Lung microvascular endothelial cell (primary cell): ENCODE data around the gene PARD3B. TPM values are rescaled to one million over a fixed set of nuclear protein-coding genes. Genes with fewer than 3 reads are reported as not detected.

Experiments used
- DNase-seq, 2 donors: peaks; one replicate each; pipeline versions ENCODE4 v3.0.0 to v3.0.0-alpha.2; 2010; ENCODE audit warnings: low read depth in 2 of 2
- total RNA-seq: library from RNA; depleted of rRNA; stranded (reverse); fragments of >200 nt; gene quantifications from 2 replicates; pipeline ENCODE4 v1.2.1, GENCODE V29; 2014

PARD3B gene
- total RNA-seq, 1 donor from 2014 or later = 10.9 TPM

DNA sequence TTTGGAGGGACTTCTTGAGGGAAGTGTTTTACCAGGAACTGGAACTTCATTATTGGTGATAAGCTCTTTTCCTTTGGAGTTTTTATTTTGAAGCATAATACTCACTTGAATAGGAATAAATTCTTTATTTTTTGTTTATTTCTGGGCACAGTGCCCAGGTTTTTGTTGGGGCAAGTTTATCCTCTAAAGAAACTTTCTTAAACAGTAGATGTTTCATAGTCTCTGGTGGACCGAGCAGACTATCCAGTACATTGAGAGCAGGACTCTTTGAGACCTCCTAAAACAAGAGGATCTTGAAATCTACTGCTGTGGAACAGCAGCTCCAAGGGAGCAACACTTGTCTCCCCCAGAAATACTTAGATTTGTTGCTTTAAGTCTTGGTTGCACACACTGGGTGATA is 109.4 kb downstream of the PARD3B start:
- DNase-seq = no peak

DNA sequence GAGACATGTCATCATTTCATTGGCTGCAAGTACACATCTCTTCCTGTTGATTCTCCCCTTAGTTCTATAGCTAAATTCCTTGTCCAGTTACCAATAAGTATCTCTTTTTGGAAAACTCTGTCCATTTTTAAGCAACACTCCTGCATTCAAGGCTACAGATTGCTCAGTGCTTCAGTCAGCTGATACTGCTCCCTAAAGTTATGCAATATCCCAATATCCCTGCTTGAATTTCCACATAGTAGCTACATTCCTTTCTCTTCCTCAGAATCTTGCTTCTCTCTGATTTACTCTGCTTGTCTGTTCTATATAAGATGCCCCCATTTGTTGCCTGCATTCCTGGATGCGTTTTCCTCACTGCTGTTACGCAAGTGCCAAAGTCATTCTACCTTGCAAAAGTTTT is 109.8 kb downstream of the PARD3B start:
- DNase-seq = no peak

DNA sequence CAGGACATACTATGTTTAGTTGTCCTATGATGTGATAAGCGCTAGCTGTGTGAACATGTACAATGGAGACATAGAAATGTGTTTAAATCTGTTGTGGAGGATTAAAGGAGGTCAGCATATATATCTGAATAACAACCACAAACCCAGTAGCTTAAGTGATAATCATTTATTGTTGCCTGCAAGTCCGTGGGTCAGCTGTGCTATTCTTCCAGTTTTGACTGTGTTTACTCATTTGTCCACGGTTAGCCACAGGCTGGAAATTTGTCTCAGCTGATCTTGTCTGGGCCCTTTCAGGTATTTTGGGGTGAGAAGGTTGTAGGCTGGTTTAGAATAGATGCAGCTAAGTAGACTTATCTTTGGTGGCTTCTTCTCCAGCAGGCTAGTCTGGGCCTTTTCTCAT is 110.4 kb downstream of the PARD3B start:
- DNase-seq = no peak

DNA sequence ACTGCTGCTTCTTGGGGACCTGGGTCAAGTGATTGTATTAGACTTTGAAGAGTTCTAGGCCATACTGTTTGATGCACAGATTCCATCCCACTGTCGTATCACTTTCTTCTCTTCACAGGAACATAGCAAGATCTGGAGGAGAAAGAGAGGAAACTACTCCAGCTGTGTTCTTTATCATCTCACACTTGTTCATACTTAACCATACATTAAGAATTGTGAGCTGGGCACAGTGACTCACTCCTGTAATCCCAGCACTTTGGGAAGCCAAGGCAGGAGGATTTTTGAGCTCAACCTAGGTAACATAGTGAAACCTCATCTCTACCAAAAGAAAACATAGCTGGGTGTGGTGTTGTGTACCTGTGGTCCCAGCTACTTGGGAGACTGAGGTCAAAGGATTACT is 111.7 kb downstream of the PARD3B start:
- DNase-seq = no peak

DNA sequence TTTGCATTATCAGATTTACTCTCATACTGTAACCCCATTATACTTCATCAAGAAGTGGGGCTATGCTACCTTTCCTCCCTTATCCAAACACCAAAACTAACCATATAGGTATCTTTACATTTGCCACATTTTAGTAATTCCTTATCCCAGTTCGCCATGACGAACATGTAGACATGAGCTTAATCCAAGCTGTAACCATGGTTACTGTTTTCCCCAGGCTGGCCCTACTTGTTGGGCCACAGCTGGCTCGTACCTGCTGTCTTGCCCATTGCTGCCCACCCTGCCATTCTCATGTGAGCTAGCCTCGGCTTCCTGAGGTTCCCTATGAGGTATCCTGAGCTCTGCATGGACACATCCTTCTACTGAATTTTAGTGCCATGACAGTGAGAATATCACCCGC is 117.7 kb downstream of the PARD3B start:
- DNase-seq = no peak

DNA sequence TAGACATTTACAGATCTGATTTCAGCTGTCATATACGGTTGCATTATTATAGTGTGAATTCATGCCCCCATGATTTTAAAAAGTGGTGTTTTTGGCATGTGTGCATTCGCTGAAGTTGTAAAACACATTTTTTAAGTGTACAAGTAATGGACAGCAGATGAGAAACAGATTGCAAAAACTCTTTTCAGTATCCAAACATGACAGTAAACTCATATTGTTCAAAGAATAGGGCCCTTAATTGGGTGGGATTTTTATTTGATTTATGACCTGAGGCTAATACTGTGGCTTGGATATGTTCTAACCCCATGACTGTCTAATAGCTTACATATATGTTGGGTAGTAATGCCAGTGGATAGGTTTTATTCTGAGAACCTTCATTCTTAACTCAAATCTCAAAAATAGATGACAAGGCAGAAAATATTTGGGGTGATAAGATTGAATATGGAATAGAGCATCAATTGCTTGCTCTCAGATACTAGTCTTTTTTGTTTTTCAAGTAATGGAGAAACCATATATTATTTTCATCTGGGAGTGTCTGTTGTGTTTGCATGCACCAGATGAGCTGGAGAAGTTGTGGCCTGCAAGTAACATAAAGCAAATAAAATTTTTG is 118.6 kb downstream of the PARD3B start:
- DNase-seq = no peak

DNA sequence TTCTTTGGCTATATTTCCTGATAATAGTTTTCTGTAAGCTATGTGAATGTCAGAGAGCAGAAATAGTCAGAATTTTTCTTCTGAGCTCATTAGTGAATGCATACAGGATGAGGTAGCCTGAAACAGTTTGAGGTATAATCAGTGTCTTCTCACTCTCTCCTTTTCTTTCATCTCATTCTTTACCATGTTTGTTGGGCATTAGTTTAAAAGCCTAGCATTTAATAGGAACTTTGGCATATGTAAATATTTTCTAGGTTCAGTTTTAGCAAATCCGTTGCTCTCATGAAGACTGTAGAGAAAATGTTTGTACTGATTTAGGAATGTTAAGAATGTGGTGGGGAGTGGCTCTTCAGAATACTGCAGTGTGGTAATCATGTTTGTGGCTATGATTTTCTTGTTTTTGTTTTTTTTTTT is 119.4 kb downstream of the PARD3B start:
- DNase-seq = peak; percentile 57 to 67

DNA sequence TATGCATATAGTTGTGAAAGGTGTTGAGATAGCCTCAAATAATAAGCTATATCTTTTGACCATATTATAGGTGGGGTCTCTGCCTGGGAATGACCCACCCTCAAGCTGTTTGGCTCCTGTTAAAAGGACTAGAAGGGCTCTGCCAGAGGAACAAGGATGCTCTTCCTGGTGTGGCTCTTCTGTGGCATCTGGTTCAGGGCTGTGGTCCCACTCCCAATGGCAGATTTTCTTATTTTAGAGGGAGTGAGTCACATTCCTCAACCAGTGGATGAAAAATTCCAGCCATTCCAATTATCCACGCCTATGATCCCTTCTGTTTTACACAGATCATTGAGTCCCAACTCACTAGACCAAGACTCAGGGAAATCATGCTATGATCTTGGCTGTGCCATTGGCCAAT is 119.9 kb downstream of the PARD3B start:
- DNase-seq = peak; percentile 41 to 50

DNA sequence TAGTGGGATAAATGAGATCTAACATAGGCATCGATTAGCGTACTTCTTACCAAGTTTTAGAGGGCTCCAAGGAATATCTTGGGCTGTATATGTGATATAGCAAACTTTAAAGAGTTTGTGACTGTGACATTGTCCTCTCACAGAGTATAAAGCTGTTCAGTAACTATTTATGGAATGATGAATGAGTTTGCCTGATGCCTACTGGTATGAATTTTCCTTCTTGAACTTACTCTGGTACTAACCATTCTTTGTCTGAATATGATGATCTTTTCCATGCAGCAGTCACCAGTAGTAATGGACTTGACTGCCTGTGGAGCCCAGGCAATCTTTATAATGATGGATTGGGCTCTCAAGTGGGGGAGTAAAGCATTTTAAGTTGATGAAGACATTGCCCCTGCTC is 120.5 kb downstream of the PARD3B start:
- no peak for DNase-seq

DNA sequence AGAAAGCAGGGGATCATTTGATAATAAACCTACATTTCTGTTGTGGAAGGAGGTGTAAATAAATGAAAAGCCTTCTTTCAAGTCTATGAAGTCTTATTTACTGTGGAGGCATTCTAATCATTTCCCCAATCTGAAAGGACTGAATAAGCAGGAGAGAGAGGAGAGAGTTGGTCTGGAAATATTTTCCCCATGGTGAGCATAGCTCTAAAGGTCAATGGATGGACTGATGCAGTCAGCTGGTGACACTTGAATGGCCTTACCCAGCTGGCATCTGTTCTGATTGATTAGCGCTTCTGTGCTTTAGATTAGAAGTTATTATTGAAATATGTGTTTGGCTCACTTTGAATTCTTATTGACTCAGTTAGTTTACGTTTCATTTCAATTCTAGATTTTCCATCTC is 122.7 kb downstream of the PARD3B start:
- no peak for DNase-seq

DNA sequence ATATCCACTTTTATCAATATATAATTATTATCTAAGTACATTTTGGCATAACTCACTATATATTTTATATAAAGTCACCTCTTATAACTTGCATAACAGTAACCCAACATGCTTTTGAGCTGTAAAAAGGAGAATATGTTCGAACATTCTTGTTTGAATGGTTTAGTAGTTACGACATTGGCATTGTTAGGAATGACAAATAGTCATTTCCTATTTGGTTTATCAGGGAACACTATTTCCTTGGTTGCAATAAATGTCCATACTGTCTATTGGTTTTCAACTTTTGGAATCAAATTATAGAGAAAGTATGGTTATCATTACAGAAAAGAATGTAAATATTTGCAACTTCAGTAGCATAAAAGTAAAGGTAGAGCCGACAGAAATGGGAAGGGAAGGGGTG is 124.1 kb downstream of the PARD3B start:
- peak; percentile 75 to 79 for DNase-seq

DNA sequence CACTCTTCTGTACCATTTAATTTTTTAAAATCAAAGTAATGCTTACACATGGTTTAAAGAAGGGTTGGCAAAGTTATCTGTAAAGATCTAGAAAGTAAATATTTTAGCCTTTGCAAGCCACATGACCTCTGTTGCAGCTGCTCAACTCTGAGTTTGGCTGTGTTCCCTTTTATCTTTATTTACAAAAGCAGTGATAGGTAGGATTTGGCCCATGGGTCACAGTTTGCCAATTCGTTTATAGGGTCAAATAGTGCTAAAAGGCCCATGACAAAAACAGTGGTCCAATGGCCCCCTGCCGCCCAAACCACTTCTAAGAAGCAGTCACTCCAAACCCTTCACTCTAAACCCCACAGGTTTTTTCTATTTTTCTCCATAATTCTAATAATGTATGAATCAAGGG is 124.8 kb downstream of the PARD3B start:
- DNase-seq = peak; percentile 46 to 71

DNA sequence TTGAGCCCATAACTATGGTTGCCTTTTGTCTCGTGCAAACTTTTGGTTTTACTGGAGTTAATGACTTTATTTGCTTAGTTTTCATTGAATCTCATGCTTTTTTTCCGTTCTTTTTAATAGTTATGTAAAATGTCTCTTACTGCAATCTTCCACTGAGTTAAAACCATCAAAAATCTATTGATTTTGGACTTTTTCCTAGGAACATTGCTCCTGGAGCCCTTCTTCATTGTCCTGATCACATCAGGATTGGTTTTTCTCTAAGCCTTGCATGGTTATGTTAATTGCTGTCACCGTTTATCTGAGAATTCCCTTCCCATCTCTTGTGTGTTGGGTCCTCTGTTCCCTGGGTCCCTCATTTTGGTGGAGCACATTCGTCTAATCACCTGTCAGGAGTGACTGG is 125.5 kb downstream of the PARD3B start:
- no peak for DNase-seq

DNA sequence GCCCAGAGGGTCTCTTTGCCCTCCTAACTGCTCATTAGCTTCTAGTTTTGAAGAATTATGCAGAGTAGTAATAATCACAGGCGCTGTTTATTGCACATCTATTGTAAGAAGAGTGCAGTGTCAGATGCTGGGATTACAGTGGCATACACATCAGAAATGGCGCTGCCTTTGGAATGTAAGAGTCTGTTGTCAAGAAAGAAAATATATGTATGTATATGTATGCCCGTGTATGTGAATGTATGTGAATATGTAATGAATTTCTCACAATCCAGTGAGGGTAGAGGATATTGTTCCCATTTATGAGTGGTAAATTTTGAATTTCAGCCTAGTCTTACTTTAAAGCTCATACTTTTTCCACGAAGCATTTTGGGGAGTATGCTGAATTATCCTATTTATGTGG is 127.5 kb downstream of the PARD3B start:
- no peak for DNase-seq

DNA sequence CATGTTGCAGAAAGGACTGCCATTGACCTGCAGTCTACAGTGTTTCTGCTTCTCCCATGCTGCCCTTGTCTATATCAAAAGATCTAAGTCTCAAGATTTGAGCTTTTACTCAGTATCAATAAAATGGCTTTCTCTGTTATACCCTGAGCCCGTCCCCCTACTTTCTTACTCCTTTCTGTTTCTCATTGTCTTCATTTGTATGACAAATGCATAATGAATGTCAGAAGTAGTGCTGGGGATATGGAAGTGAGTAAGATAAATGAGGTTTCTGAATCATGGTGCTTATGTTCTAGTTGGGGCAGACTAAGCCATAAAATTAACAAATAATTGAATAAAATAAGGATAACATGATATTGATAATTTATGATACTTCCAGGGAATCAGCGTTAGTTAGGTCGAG is 128.6 kb downstream of the PARD3B start:
- DNase-seq = peak in 1 of 2 donors; percentile 80

DNA sequence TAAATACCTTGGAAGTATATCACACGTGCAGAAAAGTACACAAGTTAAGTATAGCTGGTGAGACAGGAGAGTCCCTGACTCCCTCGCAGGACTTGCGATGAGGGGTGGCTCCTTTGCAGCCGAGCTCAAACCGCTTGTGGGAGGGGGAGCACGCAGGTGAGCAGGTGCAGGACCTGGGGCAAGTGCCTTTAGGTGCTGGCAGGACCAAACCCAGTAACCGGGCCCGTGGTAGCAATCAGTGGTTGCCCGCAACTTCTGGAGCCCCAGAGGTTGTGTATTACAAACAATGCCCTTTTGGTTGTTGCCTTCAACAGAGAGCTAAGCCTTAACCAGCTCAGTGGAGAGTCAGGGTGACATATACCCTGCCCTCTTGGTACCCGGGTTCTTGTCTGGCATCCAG is 132.8 kb downstream of the PARD3B start:
- no peak for DNase-seq

DNA sequence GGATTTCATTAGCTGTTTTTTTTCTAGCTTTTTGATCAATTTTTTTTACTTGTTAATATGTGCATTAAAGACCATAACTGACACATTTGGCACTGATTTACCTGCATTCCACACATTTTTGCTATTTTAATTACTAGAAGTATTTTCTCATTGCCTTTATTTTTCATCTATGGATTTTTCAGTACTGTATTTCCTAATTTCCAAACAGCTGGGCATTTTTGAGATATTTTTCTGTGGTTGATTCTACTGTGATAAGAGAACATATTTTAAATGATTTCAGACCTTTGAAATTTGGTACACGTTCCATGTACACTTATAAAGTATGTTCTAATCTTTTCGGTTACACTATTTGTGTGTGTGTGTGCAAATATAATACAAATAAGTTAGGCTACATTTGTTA is 135.3 kb downstream of the PARD3B start:
- DNase-seq = no peak

DNA sequence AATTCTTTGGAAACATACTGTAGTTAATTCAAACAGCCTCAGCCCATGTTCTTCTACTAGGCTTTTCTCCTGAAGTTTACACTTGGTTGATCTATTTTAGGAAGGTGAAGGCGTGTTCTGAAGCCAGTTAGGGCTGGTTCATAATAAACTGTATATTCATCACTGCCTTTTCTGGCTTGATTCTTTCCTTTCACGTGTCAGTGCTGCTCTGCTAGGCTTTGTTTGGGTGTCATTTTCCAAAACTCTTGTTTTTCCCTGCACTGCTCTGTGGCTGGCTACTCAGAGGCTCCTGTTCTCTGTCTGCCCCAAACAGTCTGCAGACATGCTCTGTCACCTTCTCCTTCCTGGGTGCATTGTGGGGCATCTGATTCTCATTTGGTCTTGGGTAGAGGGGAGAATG is 136.1 kb downstream of the PARD3B start:
- peak; percentile 25 to 36 for DNase-seq

DNA sequence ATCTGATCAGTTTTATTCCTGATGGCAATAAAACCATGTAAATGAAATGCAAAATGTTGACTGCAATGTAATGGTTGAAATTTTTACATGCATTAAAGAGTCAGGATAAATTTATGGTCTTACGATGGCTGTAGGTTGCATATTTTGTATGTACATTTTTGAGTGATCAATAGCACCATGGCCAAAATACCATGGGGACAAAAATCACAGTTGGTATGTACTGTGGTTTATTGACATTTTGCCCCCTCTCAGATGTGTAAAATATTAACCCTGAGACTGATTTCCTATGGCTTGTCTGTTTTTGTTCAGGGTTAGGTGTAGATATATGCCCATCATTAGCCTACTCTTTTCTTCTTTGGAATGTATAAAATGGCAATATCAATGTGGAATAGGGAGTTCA is 138.1 kb downstream of the PARD3B start:
- no peak for DNase-seq

DNA sequence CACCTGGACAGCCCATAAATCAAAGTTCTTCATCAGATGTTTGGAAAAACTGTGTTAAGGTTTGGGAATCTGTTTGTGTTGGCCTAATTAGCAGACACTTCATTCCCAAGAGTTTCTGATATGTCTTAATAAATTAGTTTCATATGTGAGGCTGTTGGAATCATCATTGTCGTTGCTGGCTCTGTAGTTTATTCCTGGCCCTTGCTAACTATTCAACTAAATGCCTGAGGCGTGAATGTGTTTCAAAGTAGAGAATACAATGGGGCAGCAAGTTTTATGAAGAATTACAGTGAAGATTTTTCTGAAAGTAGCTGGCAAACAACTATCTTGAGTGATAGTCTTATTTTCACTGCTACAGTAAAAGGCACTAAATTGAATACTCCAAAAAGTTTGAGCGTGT is 141.1 kb downstream of the PARD3B start:
- DNase-seq = no peak

DNA sequence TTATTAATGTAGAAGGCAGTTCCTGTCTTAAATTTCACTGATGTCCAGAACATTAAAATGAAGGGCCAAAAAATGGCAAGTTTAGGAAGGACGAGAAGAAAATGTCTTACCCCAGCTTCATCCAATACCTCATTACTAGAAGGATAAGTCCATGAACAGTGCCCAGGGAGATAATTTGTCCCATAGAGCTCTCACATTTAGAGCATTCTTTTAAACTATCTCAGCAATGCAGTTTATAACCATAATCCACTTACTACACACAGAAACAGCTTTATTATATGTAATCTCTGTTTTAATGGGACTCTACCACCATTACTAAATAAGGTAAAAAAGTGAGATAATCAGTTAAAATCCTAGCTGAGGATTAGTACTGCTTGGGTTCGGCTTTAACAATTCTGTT is 142.5 kb downstream of the PARD3B start:
- DNase-seq = no peak

DNA sequence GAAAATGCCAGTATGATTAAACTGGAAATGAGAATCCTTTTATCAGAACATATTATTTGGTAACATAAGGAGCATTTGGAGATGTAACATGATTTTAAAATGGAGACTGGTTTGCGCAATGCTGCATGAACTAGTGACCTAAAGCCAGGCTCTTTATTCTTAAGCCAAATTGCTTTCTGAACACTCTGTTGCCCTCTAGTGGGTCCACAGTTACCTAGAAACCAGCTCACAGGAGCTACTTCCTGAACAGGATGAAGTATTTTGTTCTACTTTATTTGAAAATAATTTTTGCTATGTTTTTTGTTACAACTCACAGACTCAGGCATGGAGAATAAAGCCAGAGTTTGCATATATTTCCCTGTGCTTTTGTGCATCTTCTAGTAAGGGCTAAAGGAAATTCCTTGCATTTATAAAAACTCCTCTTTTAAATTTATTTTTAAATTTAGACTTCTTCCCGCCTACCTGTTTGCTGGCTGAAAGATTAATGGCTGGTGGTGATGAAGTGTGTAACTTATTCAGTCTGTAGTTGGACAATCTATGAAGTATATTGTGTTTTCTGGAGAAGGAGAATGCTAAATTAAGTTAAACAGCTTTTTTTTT is 146.7 kb downstream of the PARD3B start:
- peak; percentile 91 to 93 for DNase-seq

DNA sequence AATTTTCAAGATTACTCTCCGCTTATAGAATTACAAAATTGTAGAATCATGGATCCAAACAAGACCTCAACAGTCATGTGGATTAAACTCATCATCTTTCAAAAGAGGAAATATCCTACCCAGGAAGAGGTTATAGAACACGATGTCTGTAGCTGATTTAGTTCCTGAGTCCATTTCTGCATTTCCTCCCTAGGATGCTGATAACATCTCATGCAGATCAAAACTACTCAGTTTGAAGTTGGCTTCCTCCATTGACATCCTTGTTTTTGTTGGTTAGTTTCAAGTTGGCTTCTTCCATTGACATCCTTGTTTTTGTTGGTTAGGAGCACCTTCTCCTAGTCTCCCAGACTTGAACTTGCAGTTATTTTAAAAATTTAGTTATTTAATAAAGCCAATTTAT is 147.5 kb downstream of the PARD3B start:
- DNase-seq = peak in 1 of 2 donors; percentile 48

DNA sequence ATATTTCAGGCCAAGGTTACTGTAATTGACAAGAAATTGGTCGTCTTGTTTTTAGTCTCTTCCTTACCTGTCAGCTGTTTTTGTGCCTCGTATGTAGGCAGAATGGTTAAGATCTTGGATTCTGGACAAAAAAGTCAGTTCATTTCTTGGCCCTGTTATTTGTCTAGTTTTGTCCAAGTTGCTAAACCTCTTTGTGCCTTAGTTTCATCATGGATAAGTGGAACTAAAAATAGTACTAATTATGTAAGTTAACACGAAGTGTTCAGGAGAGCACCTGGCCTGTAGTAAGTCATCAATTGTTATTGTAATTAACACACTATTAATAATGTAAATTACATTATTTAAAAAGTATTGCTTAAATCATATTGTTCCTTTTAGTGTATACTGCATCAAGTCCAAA is 148.0 kb downstream of the PARD3B start:
- no peak for DNase-seq
